Measurements from ENCODE around the gene ZSCAN16. TPM values are rescaled to one million over a fixed set of nuclear protein-coding genes. Genes with fewer than 3 reads are reported as not detected.

ZSCAN16 gene
- total and polyA plus RNA-seq, 9 of the 15 experiments (the other 6 are each of a cell fraction or from before 2014, with no cell fraction given), result 0.08 TPM; not detected in 8

DNA sequence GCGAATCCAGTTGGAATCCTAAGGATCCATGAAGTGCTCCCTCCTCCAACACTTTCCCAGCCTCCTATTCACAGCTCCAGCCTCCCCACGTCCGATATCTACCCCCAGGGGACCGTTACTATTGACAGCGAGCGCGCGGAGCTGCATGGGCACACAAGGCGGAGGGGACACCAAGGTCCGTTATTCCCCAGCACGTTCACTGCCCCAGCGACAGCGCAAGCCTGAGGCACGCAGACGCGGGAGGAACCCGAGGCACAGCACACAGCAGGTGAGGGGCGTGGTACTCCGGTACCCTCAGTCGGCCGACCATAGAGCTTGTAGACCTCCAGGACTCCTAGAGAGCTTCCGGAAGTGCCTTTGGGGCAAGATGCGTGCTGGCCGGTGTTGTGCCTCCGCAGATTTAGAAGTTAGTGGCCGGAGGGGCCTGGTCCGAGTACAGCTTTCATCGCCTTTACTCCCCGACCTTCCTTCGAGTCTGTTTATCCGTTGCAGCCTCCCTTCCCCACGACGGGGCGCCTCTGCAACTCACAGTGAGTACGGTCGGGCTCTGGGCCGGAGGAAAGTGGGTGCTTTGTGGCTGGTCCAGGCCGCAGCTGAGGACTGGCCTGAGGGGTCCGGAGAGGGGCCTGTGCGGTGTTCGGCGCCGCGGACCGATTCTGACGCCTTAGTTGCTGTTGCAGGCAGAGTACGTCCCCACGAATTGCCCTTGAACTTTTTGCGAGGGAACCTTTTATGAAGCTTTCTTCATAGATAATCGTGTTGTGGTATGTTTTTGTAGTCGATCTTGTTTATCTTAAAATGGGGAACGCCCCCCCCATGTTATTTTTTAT is 17.3 kb downstream of the ZSCAN16 start, which contains the start of gene ZKSCAN8 (continued):
- TF ChIP-seq CC2D1A (IDR thresholded peaks at IDR 0.05) (peak; percentile 75), HDAC8 (tag; IDR thresholded peaks at IDR 0.05) (peak; percentile 21; the same call in 1 of the 2 replicates), DIDO1 (tag; IDR thresholded peaks at IDR 0.05; ENCODE audit: low read depth) (peak; percentile 82), NR2C2 (CRISPR knock-in tag; IDR thresholded peaks at IDR 0.05) (peak; percentile 77), NR2C2 (tag; IDR thresholded peaks at IDR 0.05) (peak; percentile 79), FIP1L1 (IDR thresholded peaks at IDR 0.05; ENCODE audit: low read depth, low read length, poor library complexity, severe bottlenecking) (peak; percentile 53), PRMT5 (CRISPR knock-in tag; IDR thresholded peaks at IDR 0.05) (0 out of 2 replicates have a peak, but pooled peaks have one; percentile 72), GABPA (tag; conservative IDR thresholded peaks at IDR 0.05; ENCODE audit: low read depth) (peak; percentile 97), ZNF146 (CRISPR knock-in tag; IDR thresholded peaks at IDR 0.05; ENCODE audit: unreplicated experiment) (no peak), MBD2 (IDR thresholded peaks at IDR 0.05; ENCODE audit: borderline replicate concordance, low read depth) (peak; percentile 80), PTBP1 (IDR thresholded peaks at IDR 0.05; ENCODE audit: low read depth, low read length) (0 out of 2 replicates have a peak, but pooled peaks have one; percentile 40), ZNF324 (CRISPR knock-in tag; IDR thresholded peaks at IDR 0.05) (peak; percentile 19; the same call in 1 of the 2 replicates), TAF7 (tag; IDR thresholded peaks at IDR 0.05) (peak; percentile 88), TFAM (CRISPR knock-in tag; conservative IDR thresholded peaks at IDR 0.05) (no peak), TAF1 (IDR thresholded peaks at IDR 0.05; ENCODE audit: control insufficient read depth, extremely low read depth, insufficient read depth, low read length, severe bottlenecking) (peak; percentile 98), ZBTB43 (CRISPR knock-in tag; IDR thresholded peaks at IDR 0.05) (0 out of 2 replicates have a peak, but pooled peaks have one; percentile 75)
- TF ChIP-seq, protein P1, sequence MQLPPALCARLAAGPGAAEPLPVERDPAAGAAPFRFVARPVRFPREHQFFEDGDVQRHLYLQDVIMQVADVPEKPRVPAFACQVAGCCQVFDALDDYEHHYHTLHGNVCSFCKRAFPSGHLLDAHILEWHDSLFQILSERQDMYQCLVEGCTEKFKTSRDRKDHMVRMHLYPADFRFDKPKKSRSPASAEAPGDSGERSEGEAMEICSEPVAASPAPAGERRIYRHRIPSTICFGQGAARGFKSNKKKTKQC (CRISPR knock-in tag; IDR thresholded peaks at IDR 0.05), result peak; percentile 86; the same call in 1 of the 2 replicates
- TF ChIP-seq, protein P2, sequence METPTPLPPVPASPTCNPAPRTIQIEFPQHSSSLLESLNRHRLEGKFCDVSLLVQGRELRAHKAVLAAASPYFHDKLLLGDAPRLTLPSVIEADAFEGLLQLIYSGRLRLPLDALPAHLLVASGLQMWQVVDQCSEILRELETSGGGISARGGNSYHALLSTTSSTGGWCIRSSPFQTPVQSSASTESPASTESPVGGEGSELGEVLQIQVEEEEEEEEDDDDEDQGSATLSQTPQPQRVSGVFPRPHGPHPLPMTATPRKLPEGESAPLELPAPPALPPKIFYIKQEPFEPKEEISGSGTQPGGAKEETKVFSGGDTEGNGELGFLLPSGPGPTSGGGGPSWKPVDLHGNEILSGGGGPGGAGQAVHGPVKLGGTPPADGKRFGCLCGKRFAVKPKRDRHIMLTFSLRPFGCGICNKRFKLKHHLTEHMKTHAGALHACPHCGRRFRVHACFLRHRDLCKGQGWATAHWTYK (CRISPR knock-in tag; IDR thresholded peaks at IDR 0.05), result peak; percentile 47; the same call in 1 of the 2 replicates
- TF ChIP-seq, protein P3, sequence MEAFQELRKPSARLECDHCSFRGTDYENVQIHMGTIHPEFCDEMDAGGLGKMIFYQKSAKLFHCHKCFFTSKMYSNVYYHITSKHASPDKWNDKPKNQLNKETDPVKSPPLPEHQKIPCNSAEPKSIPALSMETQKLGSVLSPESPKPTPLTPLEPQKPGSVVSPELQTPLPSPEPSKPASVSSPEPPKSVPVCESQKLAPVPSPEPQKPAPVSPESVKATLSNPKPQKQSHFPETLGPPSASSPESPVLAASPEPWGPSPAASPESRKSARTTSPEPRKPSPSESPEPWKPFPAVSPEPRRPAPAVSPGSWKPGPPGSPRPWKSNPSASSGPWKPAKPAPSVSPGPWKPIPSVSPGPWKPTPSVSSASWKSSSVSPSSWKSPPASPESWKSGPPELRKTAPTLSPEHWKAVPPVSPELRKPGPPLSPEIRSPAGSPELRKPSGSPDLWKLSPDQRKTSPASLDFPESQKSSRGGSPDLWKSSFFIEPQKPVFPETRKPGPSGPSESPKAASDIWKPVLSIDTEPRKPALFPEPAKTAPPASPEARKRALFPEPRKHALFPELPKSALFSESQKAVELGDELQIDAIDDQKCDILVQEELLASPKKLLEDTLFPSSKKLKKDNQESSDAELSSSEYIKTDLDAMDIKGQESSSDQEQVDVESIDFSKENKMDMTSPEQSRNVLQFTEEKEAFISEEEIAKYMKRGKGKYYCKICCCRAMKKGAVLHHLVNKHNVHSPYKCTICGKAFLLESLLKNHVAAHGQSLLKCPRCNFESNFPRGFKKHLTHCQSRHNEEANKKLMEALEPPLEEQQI (IDR thresholded peaks at IDR 0.05), result peak; percentile 63
